GM19452 (cell line): ENCODE measurements around the gene UIMC1.

Source experiments
- ATAC-seq: cut with Tn5 transposase; IDR thresholded peaks from one replicate; pipeline ENCODE4 v1.9.1; 2021; ENCODE audit not compliant: unreplicated experiment

UIMC1 gene

GRCh38 chr5:176902911-176903664 lies 103.5 kb downstream of the UIMC1 start:
- no peak for ATAC-seq

- no peak for ATAC-seq
Measured at GRCh38 chr5:176902102-176902814, 104.3 kb downstream of the UIMC1 start.

GRCh38 chr5:176901260-176902101 lies 105.1 kb downstream of the UIMC1 start:
- ATAC-seq = no peak

- ATAC-seq = no peak
Measured at GRCh38 chr5:176900780-176901204, 105.8 kb downstream of the UIMC1 start.

- ATAC-seq = no peak
Measured at GRCh38 chr5:176899946-176900779, 106.4 kb downstream of the UIMC1 start.

- ATAC-seq = no peak
Measured at GRCh38 chr5:176899296-176899891, 107.2 kb downstream of the UIMC1 start, which contains the start of gene HK3. TSS of gene HK3 (minus strand) at chr5:176899346. CDS start at chr5:176896159, 3,187 bp downstream.

GRCh38 chr5:176897263-176897662 lies 109.3 kb downstream of the UIMC1 start:
- ATAC-seq = no peak

GRCh38 chr5:176895831-176896230 lies 110.7 kb downstream of the UIMC1 start:
- ATAC-seq = no peak

- no peak for ATAC-seq
Measured at GRCh38 chr5:176894298-176894697, 112.3 kb downstream of the UIMC1 start.

GRCh38 chr5:176892663-176893062 lies 113.9 kb downstream of the UIMC1 start:
- no peak for ATAC-seq

GRCh38 chr5:176891331-176891958 lies 115.1 kb downstream of the UIMC1 start:
- no peak for ATAC-seq

- ATAC-seq = no peak
Measured at GRCh38 chr5:176890455-176891330, 115.9 kb downstream of the UIMC1 start.

- ATAC-seq = no peak
Measured at GRCh38 chr5:176889321-176890280, 117.0 kb downstream of the UIMC1 start.

- no peak for ATAC-seq
Measured at GRCh38 chr5:176888865-176889165, 117.8 kb downstream of the UIMC1 start.

GRCh38 chr5:176888016-176888864 lies 118.3 kb downstream of the UIMC1 start:
- no peak for ATAC-seq

- no peak for ATAC-seq
Measured at GRCh38 chr5:176887252-176887849, 119.2 kb downstream of the UIMC1 start.
